Measurements from ENCODE around the gene OR2AT4.
"Not testable (repeated sequence)": the region's sequence is repeated elsewhere in the genome, so short reads cannot be mapped to it uniquely, and the experiment has no call there.

- TF ChIP-seq CTCF (IDR thresholded peaks at IDR 0.05 in 8 of 11, conservative IDR thresholded peaks at IDR 0.05 in 3 of 11); POLR2AphosphoS5 (IDR thresholded peaks at IDR 0.05): not testable (repeated sequence)
Measured at GRCh38 chr11:75098835-75099439, 2.3 kb upstream of the OR2AT4 start.
